CD14-positive monocyte (primary cell): ENCODE data around the gene PCCA. TPM values are rescaled to one million over a fixed set of nuclear protein-coding genes. Genes with fewer than 3 reads are reported as not detected.

ENCODE experiments used
- DNase-seq, 3 donors: peaks; one replicate each; pipeline ENCODE4 v3.0.0-alpha.2; 2011 to 2022
- H2AFZ ChIP-seq: 2 replicates; pipeline ENCODE4 v1.6.0; 2012; ENCODE audit warnings: mild to moderate bottlenecking, low read depth, low read length, inconsistent platforms; ENCODE audit not compliant: insufficient read depth, poor library complexity, severe bottlenecking
- H3K27ac ChIP-seq, 2 donors: 1 replicate in 1 of 2; 2 replicates in 1 of 2; pipeline ENCODE4 v1.5.1; 2012 to 2013; ENCODE audit warnings: low read length in 2 of 2, control low read depth in 1 of 2, inconsistent platforms in 1 of 2, low read depth in 1 of 2, mild to moderate bottlenecking in 1 of 2
- H3K27me3 ChIP-seq, 2 donors: one replicate each; pipeline versions ENCODE4 v1.6.0 to v1.6.1; 2011 to 2013; ENCODE audit warnings: low read length in 2 of 2; ENCODE audit not compliant: control insufficient read depth in 2 of 2, insufficient read depth in 2 of 2
- H3K36me3 ChIP-seq, 2 donors: replicated peaks in 1 of 2; 1 replicate in 1 of 2; 2 replicates in 1 of 2; pipeline versions ENCODE4 v1.5.1 to v1.6.1; 2012 to 2013; ENCODE audit warnings: low read length in 2 of 2, control low read depth in 1 of 2, inconsistent platforms in 1 of 2, mild to moderate bottlenecking in 1 of 2; ENCODE audit not compliant: insufficient read depth in 2 of 2, control insufficient read depth in 1 of 2
- H3K4me1 ChIP-seq, 2 donors: 1 replicate in 1 of 2; 2 replicates in 1 of 2; pipeline versions ENCODE4 v1.5.1 to v1.6.1; 2012 to 2013; ENCODE audit warnings: low read length in 2 of 2, control low read depth in 1 of 2, inconsistent platforms in 1 of 2, mild to moderate bottlenecking in 1 of 2, moderate library complexity in 1 of 2; ENCODE audit not compliant: insufficient read depth in 2 of 2, control insufficient read depth in 1 of 2
- H3K4me2 ChIP-seq: replicated peaks from 2 replicates; pipeline ENCODE3; 2012; ENCODE audit warnings: low read length, moderate library complexity, mild to moderate bottlenecking; ENCODE audit not compliant: poor library complexity, severe bottlenecking; ENCODE audit errors: extremely low read depth
- H3K4me3 ChIP-seq, 3 experiments: fragments of 200-600 bp in 1 of 3; sonication (generic) in 1 of 3; replicated peaks in 1 of 3; 1 replicate in 2 of 3; 2 replicates in 1 of 3; pipeline ENCODE4 v1.5.1; 2011 to 2013; ENCODE audit warnings: low read length in 3 of 3, mild to moderate bottlenecking in 3 of 3, control low read depth in 2 of 3, low read depth in 2 of 3, inconsistent platforms in 1 of 3, moderate library complexity in 1 of 3
- H3K79me2 ChIP-seq: 2 replicates; pipeline ENCODE4 v1.6.0; 2012; ENCODE audit warnings: mild to moderate bottlenecking, control low read depth, inconsistent platforms, low read length, moderate library complexity; ENCODE audit not compliant: insufficient read depth
- H3K9ac ChIP-seq: 2 replicates; pipeline ENCODE4 v1.6.0; 2017; ENCODE audit warnings: low read length, mild to moderate bottlenecking; ENCODE audit not compliant: insufficient read depth, poor library complexity, severe bottlenecking
- H3K9me3 ChIP-seq, 2 donors: replicated peaks in 1 of 2; 1 replicate in 1 of 2; 2 replicates in 1 of 2; pipeline versions ENCODE4 v1.5.1 to v1.6.1; 2012 to 2013; ENCODE audit warnings: low read length in 2 of 2, control low read depth in 1 of 2; ENCODE audit not compliant: control insufficient read depth in 1 of 2, insufficient read depth in 1 of 2
- H4K20me1 ChIP-seq: 2 replicates; pipeline ENCODE4 v1.6.0; 2012; ENCODE audit warnings: mild to moderate bottlenecking, low read length, control low read depth, moderate library complexity; ENCODE audit not compliant: insufficient read depth
- H3K27ac Mint-ChIP-seq, 7 donors: one replicate each; pipeline ENCODE4 v1.8.0; 2020; ENCODE audit warnings: mild to moderate bottlenecking in 7 of 7, mixed read lengths in 7 of 7, moderate library complexity in 6 of 7, inconsistent platforms in 2 of 7
- H3K27me3 Mint-ChIP-seq, 3 donors: one replicate each; pipeline ENCODE4 v1.8.0; 2021 to 2022; ENCODE audit warnings: low read depth in 3 of 3, mild to moderate bottlenecking in 3 of 3, mixed read lengths in 3 of 3, moderate library complexity in 3 of 3, inconsistent platforms in 1 of 3
- H3K36me3 Mint-ChIP-seq, 2 donors: one replicate each; pipeline ENCODE4 v1.8.0; 2020; ENCODE audit warnings: mixed read lengths in 2 of 2, inconsistent platforms in 1 of 2, mild to moderate bottlenecking in 1 of 2
- H3K4me1 Mint-ChIP-seq: one replicate; pipeline ENCODE4 v1.8.0; 2020; ENCODE audit warnings: mild to moderate bottlenecking, mixed read lengths
- H3K4me3 Mint-ChIP-seq, 2 donors: one replicate each; pipeline ENCODE4 v1.8.0; 2020; ENCODE audit warnings: mild to moderate bottlenecking in 2 of 2, mixed read lengths in 2 of 2, moderate library complexity in 1 of 2
- H3K9me3 Mint-ChIP-seq, 7 donors: one replicate each; pipeline ENCODE4 v1.8.0; 2020 to 2022; ENCODE audit warnings: mixed read lengths in 7 of 7, mild to moderate bottlenecking in 6 of 7, moderate library complexity in 6 of 7, inconsistent platforms in 2 of 7
- WGBS: methylation state at CpG from one replicate; pipeline ENCODE4 v1.1.5; 2013; ENCODE audit warnings: missing lambda C conversion rate; ENCODE audit not compliant: insufficient coverage; 5-methylcytosine and 5-hydroxymethylcytosine counted together
- intact Hi-C, 2 donors: fragments of 100-400 bp; cut with micrococcal nuclease; formaldehyde crosslinking; loops; one replicate each; pipeline versions ENCODE4 v1.15.0 to v1.15.1; 2023
- polyA plus RNA-seq, 3 donors: library from polyadenylated mRNA; depleted of rRNA in 1 of 3; unstranded in 2 of 3; stranded (reverse) in 1 of 3; fragments of 300-500 nt in 2 of 3; fragments of >200 nt in 1 of 3; fragmentation: Illumina TruSeq in 2 of 3; gene quantifications; 1 replicate in 2 of 3; 2 replicates in 1 of 3; pipeline ENCODE4 v1.2.3, GENCODE V29; 2012 to 2021
- TF ChIP-seq, protein P1 (sequence below): fragments of 200-600 bp; IDR thresholded peaks from one replicate; pipeline ENCODE4 v1.8.0; 2022; ENCODE audit warnings: antibody characterized with exemption, mild to moderate bottlenecking

PCCA gene
- polyA plus RNA-seq, 3 donors, result 4.4 to 13.5 (median 11.9) TPM

DNA sequence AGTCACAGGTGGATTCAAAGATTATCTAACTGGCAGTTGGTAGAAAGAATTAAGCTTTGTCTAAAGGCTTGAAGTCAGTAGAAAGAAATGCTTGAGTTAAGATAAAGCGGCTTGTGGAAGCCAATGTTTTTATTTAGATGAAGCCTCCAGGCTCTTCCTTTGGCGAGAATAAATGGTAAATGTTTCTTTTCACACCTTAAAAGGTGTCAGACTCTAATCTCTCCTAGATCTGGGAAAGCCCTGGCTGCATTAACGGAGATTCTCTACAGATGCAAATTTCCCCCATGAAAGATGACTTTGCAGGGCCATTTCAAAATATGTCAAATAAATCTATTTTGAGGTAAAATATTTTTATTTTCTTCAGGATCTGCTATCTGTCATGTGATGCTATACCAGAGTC lies 37.8 kb upstream of the PCCA start:
- intact Hi-C loops, result no loop called here
- no peaks in the 10 kb centered on the region for H3K36me3 ChIP-seq

DNA sequence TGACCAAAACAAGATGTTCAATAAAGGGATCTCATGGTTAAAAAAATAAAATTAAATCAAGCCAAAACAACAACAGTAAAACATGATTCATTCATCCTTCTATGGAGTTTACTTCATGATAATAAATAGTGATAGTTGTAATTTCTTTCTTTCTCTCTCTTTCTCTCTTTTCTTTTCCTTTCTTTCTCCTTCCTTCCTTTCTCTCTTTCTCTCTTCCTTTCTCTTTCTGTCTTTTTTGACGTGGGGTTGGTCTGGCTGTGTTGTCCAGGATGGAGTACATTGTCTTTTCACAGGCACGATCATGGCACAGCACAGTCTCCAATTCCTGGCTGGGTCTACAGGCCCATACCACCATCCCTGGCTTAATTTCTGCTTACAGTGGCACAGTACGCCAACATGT lies 29.1 kb upstream of the PCCA start:
- H3K36me3 Mint-ChIP-seq, result no peaks in the 10 kb centered on the region
- intact Hi-C loops, result no loop called here

More for the DNA sequence above, 37.8 kb upstream of the PCCA start:
- Mint-ChIP-seq H3K4me1 (no peaks in the 10 kb centered on the region), H3K9me3 (peaks cover 0 to 10% (median 4%) of the 10 kb centered on the region in 7 donors), H3K27ac (no peak overlapping the region), H3K36me3 (no peaks in the 10 kb centered on the region), H3K27me3 (peaks cover 0 to 8% (median 1%) of the 10 kb centered on the region in 3 donors), H3K4me3 (no peak overlapping the region)
- no peak overlapping the region for H3K27ac ChIP-seq
- TF ChIP-seq, protein P1, sequence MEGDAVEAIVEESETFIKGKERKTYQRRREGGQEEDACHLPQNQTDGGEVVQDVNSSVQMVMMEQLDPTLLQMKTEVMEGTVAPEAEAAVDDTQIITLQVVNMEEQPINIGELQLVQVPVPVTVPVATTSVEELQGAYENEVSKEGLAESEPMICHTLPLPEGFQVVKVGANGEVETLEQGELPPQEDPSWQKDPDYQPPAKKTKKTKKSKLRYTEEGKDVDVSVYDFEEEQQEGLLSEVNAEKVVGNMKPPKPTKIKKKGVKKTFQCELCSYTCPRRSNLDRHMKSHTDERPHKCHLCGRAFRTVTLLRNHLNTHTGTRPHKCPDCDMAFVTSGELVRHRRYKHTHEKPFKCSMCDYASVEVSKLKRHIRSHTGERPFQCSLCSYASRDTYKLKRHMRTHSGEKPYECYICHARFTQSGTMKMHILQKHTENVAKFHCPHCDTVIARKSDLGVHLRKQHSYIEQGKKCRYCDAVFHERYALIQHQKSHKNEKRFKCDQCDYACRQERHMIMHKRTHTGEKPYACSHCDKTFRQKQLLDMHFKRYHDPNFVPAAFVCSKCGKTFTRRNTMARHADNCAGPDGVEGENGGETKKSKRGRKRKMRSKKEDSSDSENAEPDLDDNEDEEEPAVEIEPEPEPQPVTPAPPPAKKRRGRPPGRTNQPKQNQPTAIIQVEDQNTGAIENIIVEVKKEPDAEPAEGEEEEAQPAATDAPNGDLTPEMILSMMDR, result no peak
- no peaks in the 10 kb centered on the region for H3K27me3 ChIP-seq
- no peak overlapping the region for H3K4me2 ChIP-seq
- H3K79me2 ChIP-seq, result no peaks in the 10 kb centered on the region
- H2AFZ ChIP-seq, result no peak overlapping the region
- no peaks in the 10 kb centered on the region for H3K9me3 ChIP-seq
- H3K4me1 ChIP-seq, result no peaks in the 10 kb centered on the region
- WGBS, result no CpG with 5 or more reads among the region's 3 CpGs
- no peak for DNase-seq
- H3K9ac ChIP-seq, result no peak overlapping the region
- H4K20me1 ChIP-seq, result no peaks in the 10 kb centered on the region
- H3K4me3 ChIP-seq, result no peak overlapping the region

More for the DNA sequence above, 29.1 kb upstream of the PCCA start:
- H3K4me2 ChIP-seq, result no peak overlapping the region
- H3K9me3 Mint-ChIP-seq, result peaks cover 15 to 34% (median 18%) of the 10 kb centered on the region in 7 donors
- H2AFZ ChIP-seq, result no peak overlapping the region
- H3K9me3 ChIP-seq, result peaks cover 8 to 13% of the 10 kb centered on the region in 2 donors
- no CpG with 5 or more reads among the region's 3 CpGs for WGBS
- no peak overlapping the region for H3K4me3 ChIP-seq
- no peak for DNase-seq
- no peak overlapping the region for H3K27ac ChIP-seq
- no peaks in the 10 kb centered on the region for H3K4me1 Mint-ChIP-seq
- H3K9ac ChIP-seq, result no peak overlapping the region
- no peaks in the 10 kb centered on the region for H3K79me2 ChIP-seq
- H3K27me3 ChIP-seq, result peaks cover 2% of the 10 kb centered on the region in 2 donors
- H3K27ac Mint-ChIP-seq, result no peak overlapping the region
- no peaks in the 10 kb centered on the region for H4K20me1 ChIP-seq
- peaks cover 0 to 7% (median 2%) of the 10 kb centered on the region in 3 donors for H3K27me3 Mint-ChIP-seq
- TF ChIP-seq, protein P1, result no peak
- no peaks in the 10 kb centered on the region for H3K4me1 ChIP-seq
- no peak overlapping the region for H3K4me3 Mint-ChIP-seq
- H3K36me3 ChIP-seq, result no peaks in the 10 kb centered on the region
